ENCODE results near the gene REV1.

DNA sequence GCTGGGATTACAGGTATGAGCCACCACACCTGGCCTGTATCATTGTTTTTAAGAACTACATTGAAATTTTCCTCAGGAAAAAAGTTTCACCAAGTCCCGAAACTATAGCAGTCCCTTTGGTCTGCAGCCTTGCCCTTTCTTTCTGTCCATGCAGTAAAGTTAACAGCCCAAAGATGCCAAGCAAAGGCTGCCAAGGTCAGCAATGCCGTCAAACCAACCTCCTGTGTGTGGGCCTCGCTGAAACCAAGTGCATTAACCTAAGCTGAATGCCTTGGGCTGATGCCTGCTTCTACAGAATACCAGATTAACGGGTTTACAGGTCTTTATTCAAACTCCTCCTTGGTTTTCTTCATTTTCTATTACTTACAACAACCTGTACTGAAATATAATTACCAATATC, 79.5 kb downstream of the REV1 start:
- TF ChIP-seq, protein P1, sequence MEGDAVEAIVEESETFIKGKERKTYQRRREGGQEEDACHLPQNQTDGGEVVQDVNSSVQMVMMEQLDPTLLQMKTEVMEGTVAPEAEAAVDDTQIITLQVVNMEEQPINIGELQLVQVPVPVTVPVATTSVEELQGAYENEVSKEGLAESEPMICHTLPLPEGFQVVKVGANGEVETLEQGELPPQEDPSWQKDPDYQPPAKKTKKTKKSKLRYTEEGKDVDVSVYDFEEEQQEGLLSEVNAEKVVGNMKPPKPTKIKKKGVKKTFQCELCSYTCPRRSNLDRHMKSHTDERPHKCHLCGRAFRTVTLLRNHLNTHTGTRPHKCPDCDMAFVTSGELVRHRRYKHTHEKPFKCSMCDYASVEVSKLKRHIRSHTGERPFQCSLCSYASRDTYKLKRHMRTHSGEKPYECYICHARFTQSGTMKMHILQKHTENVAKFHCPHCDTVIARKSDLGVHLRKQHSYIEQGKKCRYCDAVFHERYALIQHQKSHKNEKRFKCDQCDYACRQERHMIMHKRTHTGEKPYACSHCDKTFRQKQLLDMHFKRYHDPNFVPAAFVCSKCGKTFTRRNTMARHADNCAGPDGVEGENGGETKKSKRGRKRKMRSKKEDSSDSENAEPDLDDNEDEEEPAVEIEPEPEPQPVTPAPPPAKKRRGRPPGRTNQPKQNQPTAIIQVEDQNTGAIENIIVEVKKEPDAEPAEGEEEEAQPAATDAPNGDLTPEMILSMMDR (IDR thresholded peaks at IDR 0.05), result no peak
- TF ChIP-seq POLR2A (IDR thresholded peaks at IDR 0.05), result no peak
